Muscle layer of duodenum (tissue), 2 donors: ENCODE measurements around the gene WDR49.
A peak's percentile ranks its signal among the peaks of the same experiment; 100 is the strongest.

Source experiments
- H3K27ac ChIP-seq: one replicate; pipeline ENCODE4 v1.7.0; 2013; ENCODE audit warnings: mild to moderate bottlenecking, low read length
- H3K27me3 ChIP-seq: one replicate; pipeline ENCODE4 v1.7.0; 2013; ENCODE audit warnings: low read depth, mild to moderate bottlenecking, control low read depth, low read length
- H3K36me3 ChIP-seq, 2 donors: one replicate each; pipeline ENCODE4 v1.7.0; 2013; ENCODE audit warnings: low read length in 2 of 2, control low read depth in 1 of 2, mild to moderate bottlenecking in 1 of 2; ENCODE audit not compliant: insufficient read depth in 2 of 2, control insufficient read depth in 1 of 2
- H3K4me1 ChIP-seq, 2 donors: one replicate each; pipeline ENCODE4 v1.7.0; 2013; ENCODE audit warnings: low read length in 2 of 2, mild to moderate bottlenecking in 2 of 2, control low read depth in 1 of 2, moderate library complexity in 1 of 2; ENCODE audit not compliant: insufficient read depth in 2 of 2, control insufficient read depth in 1 of 2
- H3K4me3 ChIP-seq, 2 donors: one replicate each; pipeline ENCODE4 v1.7.0; 2013; ENCODE audit warnings: low read length in 2 of 2, low read depth in 1 of 2, mild to moderate bottlenecking in 1 of 2
- H3K9me3 ChIP-seq, 2 donors: one replicate each; pipeline ENCODE4 v1.7.0; 2013; ENCODE audit warnings: low read length in 2 of 2, control low read depth in 1 of 2, mild to moderate bottlenecking in 1 of 2; ENCODE audit not compliant: control insufficient read depth in 1 of 2
- donor health status: healthy.

Gene WDR49

GRCh38 chr3:167668651-167669050 lies 14.9 kb upstream of the WDR49 start:
- H3K4me3 ChIP-seq: no peak overlapping the region
- H3K27me3 ChIP-seq: no peaks in the 10 kb centered on the region
- H3K27ac ChIP-seq: no peak overlapping the region
- no peaks in the 10 kb centered on the region for H3K9me3 ChIP-seq
- H3K4me1 ChIP-seq: no peaks in the 10 kb centered on the region
- H3K36me3 ChIP-seq: peaks cover 0 to 8% of the 10 kb centered on the region in 2 donors

GRCh38 chr3:167666563-167666962 lies 12.8 kb upstream of the WDR49 start:
- Histone ChIP-seq H3K4me3 (no peak overlapping the region), H3K27ac (no peak overlapping the region), H3K9me3 (no peaks in the 10 kb centered on the region), H3K27me3 (no peaks in the 10 kb centered on the region), H3K36me3 (no peaks in the 10 kb centered on the region), H3K4me1 (no peaks in the 10 kb centered on the region)

- Histone ChIP-seq H3K36me3 (no peaks in the 10 kb centered on the region), H3K27me3 (no peaks in the 10 kb centered on the region), H3K4me3 (no peak overlapping the region), H3K4me1 (no peaks in the 10 kb centered on the region), H3K27ac (no peak overlapping the region), H3K9me3 (no peaks in the 10 kb centered on the region)
Observed at GRCh38 chr3:167662919-167663400, 9.2 kb upstream of the WDR49 start.

- Histone ChIP-seq H3K27me3 (no peaks in the 10 kb centered on the region), H3K9me3 (peaks cover 0 to 2% of the 10 kb centered on the region in 2 donors), H3K27ac (no peak overlapping the region), H3K36me3 (no peaks in the 10 kb centered on the region), H3K4me3 (no peak overlapping the region), H3K4me1 (peaks cover 0 to under 1% of the 10 kb centered on the region in 2 donors)
Observed at GRCh38 chr3:167657684-167658225, 4.0 kb upstream of the WDR49 start.

GRCh38 chr3:167656821-167657220 lies 3.1 kb upstream of the WDR49 start:
- H3K9me3 ChIP-seq: peaks cover 0 to 2% of the 10 kb centered on the region in 2 donors
- H3K27ac ChIP-seq: no peak overlapping the region
- no peak overlapping the region for H3K4me3 ChIP-seq
- H3K27me3 ChIP-seq: no peaks in the 10 kb centered on the region
- H3K4me1 ChIP-seq: peaks cover 0 to 5% of the 10 kb centered on the region in 2 donors
- H3K36me3 ChIP-seq: no peaks in the 10 kb centered on the region

GRCh38 chr3:167653155-167653554 lies 587 bp downstream of the WDR49 start:
- Histone ChIP-seq H3K36me3 (no peaks in the 10 kb centered on the region), H3K27me3 (no peaks in the 10 kb centered on the region), H3K27ac (peak overlapping the region; percentile 49), H3K9me3 (peaks cover 0 to 2% of the 10 kb centered on the region in 2 donors), H3K4me3 (peak overlapping the region; percentile 23 to 40), H3K4me1 (peaks cover 0 to 5% of the 10 kb centered on the region in 2 donors)

- Histone ChIP-seq H3K27ac (no peak overlapping the region), H3K4me3 (no peak overlapping the region), H3K36me3 (no peaks in the 10 kb centered on the region), H3K27me3 (no peaks in the 10 kb centered on the region), H3K9me3 (peaks cover 0 to 2% of the 10 kb centered on the region in 2 donors), H3K4me1 (peaks cover 0 to 5% of the 10 kb centered on the region in 2 donors)
Observed at GRCh38 chr3:167651826-167652225, 1.9 kb downstream of the WDR49 start.

- H3K36me3 ChIP-seq: no peaks in the 10 kb centered on the region
- H3K27me3 ChIP-seq: no peaks in the 10 kb centered on the region
- peaks cover 0 to 5% of the 10 kb centered on the region in 2 donors for H3K4me1 ChIP-seq
- no peak overlapping the region for H3K4me3 ChIP-seq
- H3K9me3 ChIP-seq: peaks cover 0 to 2% of the 10 kb centered on the region in 2 donors
- no peak overlapping the region for H3K27ac ChIP-seq
Observed at GRCh38 chr3:167650459-167650858, 3.3 kb downstream of the WDR49 start.

- H3K36me3 ChIP-seq: no peaks in the 10 kb centered on the region
- peaks cover 0 to 5% of the 10 kb centered on the region in 2 donors for H3K4me1 ChIP-seq
- H3K27ac ChIP-seq: no peak overlapping the region
- H3K27me3 ChIP-seq: no peaks in the 10 kb centered on the region
- H3K9me3 ChIP-seq: no peaks in the 10 kb centered on the region
- no peak overlapping the region for H3K4me3 ChIP-seq
Observed at GRCh38 chr3:167649746-167650145, 4.0 kb downstream of the WDR49 start.

GRCh38 chr3:167644611-167645010 lies 9.1 kb downstream of the WDR49 start:
- H3K27ac ChIP-seq: no peak overlapping the region

GRCh38 chr3:167631471-167631870 lies 22.3 kb downstream of the WDR49 start:
- Histone ChIP-seq H3K4me1 (no peaks in the 10 kb centered on the region), H3K4me3 (no peak overlapping the region), H3K36me3 (no peaks in the 10 kb centered on the region), H3K27me3 (no peaks in the 10 kb centered on the region), H3K27ac (no peak overlapping the region), H3K9me3 (no peaks in the 10 kb centered on the region)

More at GRCh38 chr3:167644611-167645010, 9.1 kb downstream of the WDR49 start:
- Histone ChIP-seq H3K36me3 (no peaks in the 10 kb centered on the region), H3K4me1 (no peaks in the 10 kb centered on the region), H3K9me3 (no peaks in the 10 kb centered on the region), H3K27me3 (no peaks in the 10 kb centered on the region), H3K4me3 (no peak overlapping the region)

GRCh38 chr3:167626490-167626889 lies 27.3 kb downstream of the WDR49 start:
- Histone ChIP-seq H3K27me3 (no peaks in the 10 kb centered on the region), H3K4me1 (no peaks in the 10 kb centered on the region), H3K4me3 (no peak overlapping the region), H3K9me3 (no peaks in the 10 kb centered on the region), H3K36me3 (no peaks in the 10 kb centered on the region), H3K27ac (no peak overlapping the region)
